ENCODE results near the gene SUN3. TPM values are rescaled to one million over a fixed set of nuclear protein-coding genes. Genes with fewer than 3 reads are reported as not detected.

SUN3 gene
- total and polyA plus RNA-seq, 10 of the 15 experiments (the other 5 are each of a cell fraction or from before 2014, with no cell fraction given): 0.29 to 0.48 TPM; not detected in 8

GRCh38 chr7:47979145-47979831 lies 49.6 kb downstream of the SUN3 start, which contains the start of gene HUS1 (continued):
- 0 out of 2 replicates have a peak, but pooled peaks have one; percentile 13 for TF ChIP-seq REST (IDR thresholded peaks at IDR 0.05; ENCODE audit: low read depth, low read length)
- TF ChIP-seq LARP7 (IDR thresholded peaks at IDR 0.05): peak; percentile 81; the same call in 1 of the 2 replicates
- peak; percentile 86; the same call in 1 of the 2 replicates for TF ChIP-seq SREBF1 (IDR thresholded peaks at IDR 0.05; ENCODE audit: low read length)
- no peak for TF ChIP-seq NFYA (IDR thresholded peaks at IDR 0.05; ENCODE audit: borderline replicate concordance, low read depth, low read length)
- TF ChIP-seq TAF1 (IDR thresholded peaks at IDR 0.05; ENCODE audit: borderline replicate concordance, low read depth, low read length): peak; percentile 91
- peak; percentile 43; the same call in 1 of the 2 replicates for TF ChIP-seq ESRRA (IDR thresholded peaks at IDR 0.05; ENCODE audit: low read length)
- no peak for TF ChIP-seq SUZ12 (IDR thresholded peaks at IDR 0.05; ENCODE audit: unreplicated experiment)
- TF ChIP-seq MLLT1 (IDR thresholded peaks at IDR 0.05): peak; percentile 80; the same call in 1 of the 2 replicates
- peak; percentile 33; the same call in 1 of the 2 replicates for TF ChIP-seq FOXK2 (IDR thresholded peaks at IDR 0.05)
- TF ChIP-seq E2F8 (IDR thresholded peaks at IDR 0.05; ENCODE audit: low read depth, partially characterized antibody): no peak
- peak; percentile 83 for TF ChIP-seq RELA (IDR thresholded peaks at IDR 0.05; ENCODE audit: borderline replicate concordance, partially characterized antibody)
- no peak for TF ChIP-seq MTA3 (IDR thresholded peaks at IDR 0.05; ENCODE audit: borderline replicate concordance, low read length)
- peak; percentile 81; the same call in 2 of the 3 replicates for TF ChIP-seq POU2F2 (IDR thresholded peaks at IDR 0.05; ENCODE audit: borderline replicate concordance, low read depth, low read length)
- TF ChIP-seq SPI1 (IDR thresholded peaks at IDR 0.05; ENCODE audit: borderline replicate concordance, insufficient read depth, low read depth, low read length): no peak
- TF ChIP-seq TCF3 (IDR thresholded peaks at IDR 0.05; ENCODE audit: borderline replicate concordance, insufficient read depth, low read depth, low read length): 0 out of 2 replicates have a peak, but pooled peaks have one; percentile 14
- peak; percentile 77 for TF ChIP-seq TBL1XR1 (IDR thresholded peaks at IDR 0.05; ENCODE audit: low read depth, low read length)
- no peak for TF ChIP-seq BCLAF1 (IDR thresholded peaks at IDR 0.05)

Measured in GM12878 (cell line).